ENCODE measurements around the gene CCL4. TPM values are rescaled to one million over a fixed set of nuclear protein-coding genes. Genes with fewer than 3 reads are reported as not detected.

Gene CCL4
- total RNA-seq, 4 donors from 2014 or later, result 0.97 TPM; not detected in 3

DNA sequence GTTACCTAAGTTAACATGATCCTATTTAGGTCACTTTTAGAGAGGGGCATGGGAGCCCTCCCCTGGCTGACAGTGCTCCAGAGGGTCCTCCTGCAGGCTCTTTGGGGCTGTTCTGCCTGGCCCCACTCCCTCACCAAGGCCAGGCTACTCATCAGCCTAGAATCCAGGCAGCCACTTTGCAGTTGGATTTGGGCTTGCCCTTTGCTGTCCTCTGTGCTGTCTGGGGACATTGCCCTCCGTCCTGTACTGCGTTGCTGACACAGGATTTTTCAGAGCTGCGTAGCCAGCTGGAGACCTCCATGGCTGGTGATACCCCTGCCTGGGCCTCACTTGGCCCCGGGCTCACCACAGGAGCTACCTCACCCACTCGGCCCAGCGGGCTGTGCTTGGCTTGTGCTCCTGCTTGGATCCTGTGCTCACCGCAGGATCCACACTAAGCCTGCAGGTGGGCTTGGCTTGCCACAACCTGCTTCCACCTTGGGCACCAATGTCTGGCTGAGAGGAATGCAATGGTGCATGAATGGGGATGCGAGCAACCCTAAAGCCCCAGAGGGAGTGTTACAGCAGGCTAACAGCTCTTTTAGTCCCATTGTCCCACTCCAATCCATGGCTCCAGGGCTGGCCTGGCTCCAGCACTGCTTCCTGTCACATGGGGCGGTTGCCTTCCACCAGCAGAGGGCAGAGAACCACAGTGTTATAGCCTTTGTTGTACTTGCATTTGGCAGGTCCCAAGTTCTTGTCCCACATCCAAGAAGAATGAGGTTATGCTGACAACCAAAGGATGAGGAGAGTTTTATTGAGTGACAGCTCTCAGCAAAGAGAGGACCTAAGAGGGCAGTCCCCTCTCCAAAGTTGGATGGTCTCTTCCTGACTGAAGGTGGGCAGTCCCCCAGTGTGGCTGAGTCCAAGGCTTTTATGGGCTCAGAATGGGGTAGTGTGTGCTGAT is 21.5 kb downstream of the CCL4 start:
- Histone ChIP-seq H3K9me3 (peaks cover 18% of the 10 kb centered on the region), H3K4me3 (no peak overlapping the region), H3K36me3 (no peaks in the 10 kb centered on the region), H3K27me3 (peaks cover 25% of the 10 kb centered on the region), H3K4me1 (no peaks in the 10 kb centered on the region), H3K27ac (no peak overlapping the region)
- 73% methylated on average over 7 of the region's 9 CpGs for WGBS
- TF ChIP-seq POLR2A (IDR thresholded peaks at IDR 0.05) (no peak), POLR2AphosphoS5 (IDR thresholded peaks at IDR 0.05) (no peak), EP300 (IDR thresholded peaks at IDR 0.05) (no peak)
- TF ChIP-seq, protein P1, sequence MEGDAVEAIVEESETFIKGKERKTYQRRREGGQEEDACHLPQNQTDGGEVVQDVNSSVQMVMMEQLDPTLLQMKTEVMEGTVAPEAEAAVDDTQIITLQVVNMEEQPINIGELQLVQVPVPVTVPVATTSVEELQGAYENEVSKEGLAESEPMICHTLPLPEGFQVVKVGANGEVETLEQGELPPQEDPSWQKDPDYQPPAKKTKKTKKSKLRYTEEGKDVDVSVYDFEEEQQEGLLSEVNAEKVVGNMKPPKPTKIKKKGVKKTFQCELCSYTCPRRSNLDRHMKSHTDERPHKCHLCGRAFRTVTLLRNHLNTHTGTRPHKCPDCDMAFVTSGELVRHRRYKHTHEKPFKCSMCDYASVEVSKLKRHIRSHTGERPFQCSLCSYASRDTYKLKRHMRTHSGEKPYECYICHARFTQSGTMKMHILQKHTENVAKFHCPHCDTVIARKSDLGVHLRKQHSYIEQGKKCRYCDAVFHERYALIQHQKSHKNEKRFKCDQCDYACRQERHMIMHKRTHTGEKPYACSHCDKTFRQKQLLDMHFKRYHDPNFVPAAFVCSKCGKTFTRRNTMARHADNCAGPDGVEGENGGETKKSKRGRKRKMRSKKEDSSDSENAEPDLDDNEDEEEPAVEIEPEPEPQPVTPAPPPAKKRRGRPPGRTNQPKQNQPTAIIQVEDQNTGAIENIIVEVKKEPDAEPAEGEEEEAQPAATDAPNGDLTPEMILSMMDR (IDR thresholded peaks at IDR 0.05), result no peak
- no peak for DNase-seq (ENCODE audit: low spot score in 2 of 2)

GRCh38 chr17:36127199-36127893 is 23.7 kb downstream of the CCL4 start:
- Histone ChIP-seq H3K4me1 (no peaks in the 10 kb centered on the region), H3K9me3 (peaks cover 18% of the 10 kb centered on the region), H3K4me3 (no peak overlapping the region), H3K36me3 (no peaks in the 10 kb centered on the region), H3K27ac (no peak overlapping the region), H3K27me3 (peaks cover 25% of the 10 kb centered on the region)
- no peak for DNase-seq (ENCODE audit: low spot score in 2 of 2)
- 83% methylated on average over 7 of the region's 7 CpGs for WGBS
- TF ChIP-seq POLR2AphosphoS5 (IDR thresholded peaks at IDR 0.05), result no peak
- no peak for TF ChIP-seq POLR2A (IDR thresholded peaks at IDR 0.05)
- TF ChIP-seq, protein P1 (IDR thresholded peaks at IDR 0.05), result no peak
- no peak for TF ChIP-seq EP300 (IDR thresholded peaks at IDR 0.05)

DNA sequence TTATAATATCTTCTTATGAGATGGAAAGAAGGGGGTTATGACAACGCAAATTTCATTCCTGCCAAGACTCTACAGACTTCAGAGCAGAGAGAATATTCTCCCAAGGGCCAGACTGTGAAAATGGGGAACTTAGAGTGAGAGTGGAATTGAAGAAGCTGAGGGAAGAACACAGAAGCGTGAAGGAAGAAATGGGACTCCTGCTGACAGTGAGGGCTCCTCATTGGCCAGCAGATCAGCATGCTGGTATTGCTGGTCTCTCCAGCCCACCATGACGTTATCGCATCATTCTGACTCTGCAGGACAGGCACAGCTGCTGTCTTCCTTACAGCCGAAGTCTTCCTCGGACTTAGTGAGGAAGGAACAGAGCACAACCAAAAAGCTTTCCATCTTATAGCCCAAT is 24.3 kb downstream of the CCL4 start:
- peaks cover 26% of the 10 kb centered on the region for H3K27me3 ChIP-seq
- no peaks in the 10 kb centered on the region for H3K36me3 ChIP-seq
- DNase-seq (ENCODE audit: low spot score in 2 of 2), result no peak
- peaks cover 18% of the 10 kb centered on the region for H3K9me3 ChIP-seq
- 77% methylated on average over 6 of the region's 6 CpGs for WGBS
- H3K4me1 ChIP-seq, result no peaks in the 10 kb centered on the region
- H3K4me3 ChIP-seq, result no peak overlapping the region
- TF ChIP-seq POLR2AphosphoS5 (IDR thresholded peaks at IDR 0.05) (no peak), EP300 (IDR thresholded peaks at IDR 0.05) (no peak), POLR2A (IDR thresholded peaks at IDR 0.05) (no peak)
- TF ChIP-seq, protein P1 (IDR thresholded peaks at IDR 0.05), result no peak
- no peak overlapping the region for H3K27ac ChIP-seq

GRCh38 chr17:36128411-36128978 is 24.9 kb downstream of the CCL4 start:
- 84% methylated on average over 4 of the region's 4 CpGs for WGBS
- H3K27me3 ChIP-seq, result peaks cover 30% of the 10 kb centered on the region
- H3K27ac ChIP-seq, result no peak overlapping the region
- DNase-seq (ENCODE audit: low spot score in 2 of 2), result no peak
- H3K36me3 ChIP-seq, result no peaks in the 10 kb centered on the region
- H3K4me1 ChIP-seq, result no peaks in the 10 kb centered on the region
- no peak for TF ChIP-seq POLR2A (IDR thresholded peaks at IDR 0.05)
- TF ChIP-seq POLR2AphosphoS5 (IDR thresholded peaks at IDR 0.05), result no peak
- TF ChIP-seq, protein P1 (IDR thresholded peaks at IDR 0.05), result no peak
- TF ChIP-seq EP300 (IDR thresholded peaks at IDR 0.05), result no peak
- no peak overlapping the region for H3K4me3 ChIP-seq
- peaks cover 18% of the 10 kb centered on the region for H3K9me3 ChIP-seq

GRCh38 chr17:36129616-36130015 is 26.0 kb downstream of the CCL4 start:
- H3K27me3 ChIP-seq, result peaks cover 30% of the 10 kb centered on the region
- H3K36me3 ChIP-seq, result no peaks in the 10 kb centered on the region
- 55% methylated on average over 1 of the region's 1 CpG for WGBS
- TF ChIP-seq POLR2AphosphoS5 (IDR thresholded peaks at IDR 0.05) (no peak), POLR2A (IDR thresholded peaks at IDR 0.05) (no peak), EP300 (IDR thresholded peaks at IDR 0.05) (no peak)
- TF ChIP-seq, protein P1 (IDR thresholded peaks at IDR 0.05), result no peak
- H3K4me3 ChIP-seq, result no peak overlapping the region
- no peaks in the 10 kb centered on the region for H3K4me1 ChIP-seq
- H3K27ac ChIP-seq, result no peak overlapping the region
- DNase-seq (ENCODE audit: low spot score in 2 of 2), result no peak
- peaks cover 18% of the 10 kb centered on the region for H3K9me3 ChIP-seq

Measured in suprapubic skin (tissue), 4 donors.